DMS53 (cell line): ENCODE measurements around the gene VAV2.
"Not testable (repeated sequence)": the region's sequence is repeated elsewhere in the genome, so short reads cannot be mapped to it uniquely, and the experiment has no call there.

ENCODE experiments used
- DNase-seq: peaks from one replicate; lab custom pipeline; 2025; lab: John Stamatoyannopoulos, UW

The VAV2 gene

DNA sequence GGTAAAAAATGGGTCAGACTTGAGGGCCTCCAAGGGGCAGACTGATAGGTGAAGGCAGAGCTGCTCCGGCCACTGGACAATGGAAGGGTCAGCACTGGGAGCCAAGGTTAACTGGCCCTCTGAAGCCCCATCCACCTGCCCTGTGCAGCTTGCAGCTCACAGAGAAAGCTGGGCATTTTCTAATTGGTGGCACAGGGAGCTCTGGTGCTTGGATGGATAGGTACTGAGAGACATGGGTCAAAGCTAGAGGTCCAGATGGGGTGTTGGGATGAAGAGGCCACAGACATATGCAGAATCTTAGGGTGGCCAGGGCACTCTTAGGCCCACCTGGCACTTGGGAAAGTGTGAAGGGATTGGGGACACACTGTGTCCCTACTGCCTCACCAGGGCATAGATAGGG, 224.5 kb downstream of the VAV2 start:
- DNase-seq = no peak

DNA sequence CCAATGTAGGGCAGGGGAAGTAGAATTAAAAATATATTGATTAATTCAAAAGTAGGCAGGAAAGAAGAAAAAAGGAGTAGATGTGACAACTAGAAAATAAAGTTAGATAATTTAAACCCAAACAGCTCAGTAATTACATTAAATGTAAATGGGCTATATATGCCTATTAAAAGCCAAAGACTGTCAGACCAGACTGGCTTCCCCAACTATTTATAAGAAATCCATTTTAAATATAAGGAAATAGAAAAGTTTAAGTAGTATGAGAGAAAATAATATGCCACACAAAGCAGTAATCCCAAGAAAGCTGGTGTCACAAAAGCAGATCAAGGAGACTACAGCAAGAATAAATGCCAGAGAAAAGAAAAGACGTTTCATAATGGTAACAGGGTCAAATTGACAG, 225.1 kb downstream of the VAV2 start:
- no peak for DNase-seq

GRCh38 chr9:133766234-133766633, 225.9 kb downstream of the VAV2 start:
- DNase-seq = not testable (repeated sequence)

- no peak for DNase-seq
Observed at GRCh38 chr9:133763272-133764183, 228.6 kb downstream of the VAV2 start.

GRCh38 chr9:133762488-133763271, 229.4 kb downstream of the VAV2 start:
- DNase-seq = no peak

DNA sequence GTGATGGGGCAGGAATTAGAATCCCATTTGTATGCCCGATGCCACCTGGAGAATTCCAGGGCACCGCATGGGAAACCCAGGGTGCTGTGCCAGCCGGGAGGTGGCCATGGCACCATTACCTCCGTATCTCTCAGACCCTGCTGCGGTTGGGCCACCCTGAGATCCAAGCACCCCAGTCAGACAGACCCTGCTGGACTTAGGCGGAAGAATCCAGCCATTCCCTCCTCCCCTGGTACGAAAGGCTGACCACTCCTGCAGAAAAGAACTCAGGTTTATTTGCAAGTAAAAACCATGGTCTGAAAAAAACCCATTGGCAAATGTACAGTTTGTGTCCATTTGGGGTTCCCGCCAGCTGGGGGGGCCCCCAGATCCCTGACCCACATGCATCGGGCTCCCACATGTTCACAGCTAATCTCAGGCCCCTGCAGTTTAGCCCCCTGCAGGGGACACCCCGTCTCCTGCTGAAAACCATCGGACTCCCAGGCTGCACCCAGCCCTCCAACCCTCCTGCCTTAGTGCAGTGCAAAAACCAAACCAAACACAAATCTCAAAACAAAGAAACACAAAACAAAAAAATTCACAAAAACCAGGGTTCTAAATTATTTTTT, 230.4 kb downstream of the VAV2 start:
- DNase-seq = no peak

GRCh38 chr9:133760713-133761290, 231.3 kb downstream of the VAV2 start:
- no peak for DNase-seq

- DNase-seq = no peak
Observed at GRCh38 chr9:133759946-133760345, 232.2 kb downstream of the VAV2 start.

- no peak for DNase-seq
Observed at GRCh38 chr9:133759146-133759900, 232.8 kb downstream of the VAV2 start.

GRCh38 chr9:133758228-133758627, 233.9 kb downstream of the VAV2 start:
- no peak for DNase-seq

DNA sequence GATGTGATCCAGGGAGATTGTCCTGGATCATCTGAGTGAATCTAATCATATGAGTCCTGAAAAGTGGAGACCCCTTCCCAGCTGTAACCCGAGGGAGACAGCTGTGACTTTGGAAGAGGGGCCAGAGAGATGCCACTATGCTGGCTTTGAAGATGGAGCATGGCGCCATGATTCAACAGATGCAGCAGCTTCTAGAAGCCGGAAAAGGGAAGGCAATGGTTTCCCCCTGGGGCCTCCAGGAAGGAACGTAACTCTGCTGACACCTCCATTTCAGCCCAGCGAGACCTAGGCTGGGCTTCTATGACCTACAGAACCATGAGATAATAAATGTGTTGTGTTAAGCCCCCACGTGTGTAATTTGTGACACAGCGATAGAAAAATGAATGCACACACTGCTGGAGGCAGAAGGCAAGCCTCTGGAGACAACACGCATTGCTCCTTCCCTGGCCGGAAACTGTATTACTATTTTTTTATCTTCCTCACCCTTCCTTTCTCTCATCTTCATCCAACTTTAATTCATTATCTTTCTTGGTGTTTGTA, 237.4 kb downstream of the VAV2 start:
- no peak for DNase-seq

GRCh38 chr9:133754187-133754586, 237.9 kb downstream of the VAV2 start:
- DNase-seq = no peak

- no peak for DNase-seq
Observed at GRCh38 chr9:133752739-133753446, 239.2 kb downstream of the VAV2 start.

GRCh38 chr9:133750982-133751649, 241.0 kb downstream of the VAV2 start:
- no peak for DNase-seq

DNA sequence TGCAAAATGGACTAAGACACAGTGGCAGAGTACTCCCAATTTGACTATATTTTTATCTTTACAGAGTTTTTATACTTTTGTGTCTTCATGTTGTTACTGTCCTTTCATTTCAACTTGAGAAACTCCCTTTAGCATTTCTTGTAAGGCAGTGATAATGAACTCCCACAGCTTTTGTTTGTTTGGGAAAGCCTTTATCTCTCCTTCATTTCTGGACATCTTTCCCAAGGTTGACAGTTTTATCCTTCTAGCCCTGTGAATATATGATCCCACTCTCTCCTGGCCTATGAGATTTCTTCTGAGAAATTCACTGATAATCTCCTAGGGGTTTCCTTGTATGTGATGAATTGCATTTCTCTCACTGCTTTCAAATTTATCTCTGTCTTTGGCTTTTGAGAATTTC, 244.8 kb downstream of the VAV2 start:
- no peak for DNase-seq

GRCh38 chr9:133744528-133744927, 247.6 kb downstream of the VAV2 start:
- not testable (repeated sequence) for DNase-seq

- peak; percentile 82 for DNase-seq
Observed at GRCh38 chr9:133742849-133743444, 249.2 kb downstream of the VAV2 start.

GRCh38 chr9:133742251-133742650, 249.9 kb downstream of the VAV2 start:
- DNase-seq = no peak

- no peak for DNase-seq
Observed at GRCh38 chr9:133741716-133742115, 250.4 kb downstream of the VAV2 start.

GRCh38 chr9:133740911-133741310, 251.2 kb downstream of the VAV2 start:
- no peak for DNase-seq
